Astrocyte of the spinal cord (primary cell): Measurements from ENCODE around the gene RANBP3.
A peak's percentile ranks its signal among the peaks of the same experiment; 100 is the strongest.
"Not testable (repeated sequence)": the region's sequence is repeated elsewhere in the genome, so short reads cannot be mapped to it uniquely, and the experiment has no call there.

ENCODE experiments used
- DNase-seq: peaks from one replicate; pipeline ENCODE4 v3.0.0; 2011; ENCODE audit warnings: low read depth, low spot score
- H3K4me3 ChIP-seq: 2 replicates; pipeline ENCODE4 v1.5.1; 2011; ENCODE audit warnings: low read depth, mild to moderate bottlenecking, low read length, moderate library complexity
- in situ Hi-C: cut with HindIII; loops from 2 replicates; pipeline ENCODE4 v1.10.0; 2017; ENCODE audit warnings: low sequenced_read_pairs
- TF ChIP-seq, protein P1 (sequence below): IDR thresholded peaks from 2 replicates; pipeline ENCODE4 v1.5.1; 2012; ENCODE audit warnings: low read depth, mild to moderate bottlenecking, low read length, inconsistent platforms

The RANBP3 gene

DNA sequence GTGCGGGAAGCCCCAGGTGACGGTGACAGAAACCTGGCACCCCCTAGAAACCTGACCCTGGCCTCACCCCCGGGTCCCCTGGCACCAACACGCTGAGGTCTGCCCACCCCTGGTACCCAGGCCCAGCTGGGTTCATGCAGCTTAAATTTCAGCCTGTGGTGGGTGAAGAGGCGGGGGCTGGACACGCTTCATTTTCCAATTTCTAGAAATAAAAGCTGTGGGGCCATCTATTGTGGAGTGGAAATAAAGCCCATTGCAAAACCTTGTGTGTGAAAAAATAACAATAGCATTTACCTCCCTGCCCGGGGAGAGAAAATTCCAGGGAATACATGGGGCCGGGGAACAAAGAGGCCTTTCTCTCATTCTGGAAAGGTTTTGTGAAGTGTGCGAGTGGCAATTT is 100.1 kb downstream of the RANBP3 start:
- in situ Hi-C loops, result no loop called here
- H3K4me3 ChIP-seq, result no peak overlapping the region
- DNase-seq, result no peak
- TF ChIP-seq, protein P1, sequence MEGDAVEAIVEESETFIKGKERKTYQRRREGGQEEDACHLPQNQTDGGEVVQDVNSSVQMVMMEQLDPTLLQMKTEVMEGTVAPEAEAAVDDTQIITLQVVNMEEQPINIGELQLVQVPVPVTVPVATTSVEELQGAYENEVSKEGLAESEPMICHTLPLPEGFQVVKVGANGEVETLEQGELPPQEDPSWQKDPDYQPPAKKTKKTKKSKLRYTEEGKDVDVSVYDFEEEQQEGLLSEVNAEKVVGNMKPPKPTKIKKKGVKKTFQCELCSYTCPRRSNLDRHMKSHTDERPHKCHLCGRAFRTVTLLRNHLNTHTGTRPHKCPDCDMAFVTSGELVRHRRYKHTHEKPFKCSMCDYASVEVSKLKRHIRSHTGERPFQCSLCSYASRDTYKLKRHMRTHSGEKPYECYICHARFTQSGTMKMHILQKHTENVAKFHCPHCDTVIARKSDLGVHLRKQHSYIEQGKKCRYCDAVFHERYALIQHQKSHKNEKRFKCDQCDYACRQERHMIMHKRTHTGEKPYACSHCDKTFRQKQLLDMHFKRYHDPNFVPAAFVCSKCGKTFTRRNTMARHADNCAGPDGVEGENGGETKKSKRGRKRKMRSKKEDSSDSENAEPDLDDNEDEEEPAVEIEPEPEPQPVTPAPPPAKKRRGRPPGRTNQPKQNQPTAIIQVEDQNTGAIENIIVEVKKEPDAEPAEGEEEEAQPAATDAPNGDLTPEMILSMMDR, result no peak

DNA sequence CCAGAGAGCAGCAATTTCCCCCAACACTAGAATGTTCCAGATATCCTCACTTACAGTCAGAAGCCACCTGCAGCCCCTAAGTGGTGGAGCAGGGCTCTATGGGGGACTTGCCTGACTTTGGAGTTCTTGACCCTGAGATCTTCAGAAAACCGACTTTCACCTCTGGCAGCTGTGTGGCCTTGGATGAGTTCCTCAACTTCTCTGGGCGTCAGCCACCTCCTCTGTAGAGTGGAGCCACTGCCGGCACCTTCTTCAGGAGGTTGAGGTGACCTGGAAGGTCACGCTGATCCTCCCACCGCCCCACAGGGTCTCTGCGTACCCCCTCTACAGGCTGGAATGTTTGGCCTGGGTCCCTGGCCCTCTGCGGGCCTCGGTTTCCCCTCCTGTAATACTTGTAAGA is 100.5 kb downstream of the RANBP3 start:
- no peak for DNase-seq
- no peak overlapping the region for H3K4me3 ChIP-seq
- TF ChIP-seq, protein P1, result no peak
- in situ Hi-C loops, result no loop called here

DNA sequence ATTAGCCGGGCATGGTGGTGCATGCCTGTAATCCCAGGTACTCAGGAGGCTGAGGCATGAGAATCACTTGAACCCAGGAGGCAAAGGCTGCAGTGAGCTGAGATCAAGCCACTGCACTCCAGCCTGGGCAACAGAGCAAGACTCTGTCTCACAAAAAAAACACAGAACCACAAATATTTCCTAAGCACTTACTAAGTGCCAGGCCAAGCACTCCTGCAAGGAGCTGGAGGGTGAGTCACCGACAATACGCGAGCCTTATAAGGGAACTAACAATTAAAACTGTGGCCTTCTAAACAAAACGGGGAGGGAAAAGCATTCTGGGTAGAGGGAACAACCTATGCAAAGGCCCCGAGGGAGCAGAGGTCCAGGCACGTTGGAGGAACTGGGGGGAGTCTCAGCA is 103.4 kb downstream of the RANBP3 start:
- H3K4me3 ChIP-seq, in situ Hi-C loops: not testable (repeated sequence)
- DNase-seq, result peak; percentile 53

DNA sequence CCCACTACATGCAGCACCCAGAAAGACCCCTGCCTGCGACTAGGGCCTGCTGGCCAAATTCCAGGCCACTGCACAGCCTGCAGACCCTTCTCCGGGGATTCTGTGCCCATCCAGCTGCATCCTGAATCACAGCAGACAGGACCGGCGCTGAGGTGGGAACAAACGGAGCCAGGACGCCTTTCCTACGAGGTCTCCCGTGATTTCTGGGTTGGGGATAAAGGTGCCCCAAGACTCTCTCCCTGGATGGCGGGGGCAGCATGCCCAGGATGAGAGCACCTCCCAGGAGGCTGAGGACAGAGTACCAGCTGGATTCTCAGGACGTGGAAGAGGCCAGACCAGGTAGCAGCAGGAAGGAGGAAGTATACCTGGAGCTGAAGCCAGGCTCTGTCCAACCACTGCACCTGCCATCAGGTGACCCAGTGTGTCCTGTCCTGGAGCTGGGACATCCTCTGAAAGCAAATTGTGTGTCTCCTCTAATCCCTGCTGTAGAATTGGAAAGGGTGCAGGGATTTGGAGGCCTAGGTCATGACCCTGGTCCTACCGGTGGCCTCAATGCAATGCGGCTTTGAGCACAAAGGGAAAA is 104.2 kb downstream of the RANBP3 start:
- TF ChIP-seq, protein P1, result no peak

DNA sequence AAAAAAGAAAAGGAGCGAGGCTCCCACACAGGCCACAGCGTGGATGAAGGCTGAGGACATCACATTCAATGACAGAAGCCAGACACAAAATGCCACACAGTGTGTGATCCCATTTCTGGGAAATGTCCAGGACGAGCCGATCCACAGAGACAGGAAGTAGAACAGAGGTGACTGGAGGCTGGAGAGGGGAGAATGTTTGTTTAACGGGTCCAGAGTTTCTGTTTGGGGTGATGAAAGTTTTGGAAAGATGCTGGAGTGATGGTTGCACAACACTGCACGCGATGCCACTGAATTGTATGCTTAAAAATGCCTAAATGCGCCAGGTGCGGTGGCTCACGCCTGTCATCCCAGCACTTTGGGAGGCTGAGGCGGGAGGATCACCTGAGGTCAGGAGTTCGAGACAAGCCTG is 107.0 kb downstream of the RANBP3 start:
- no peak overlapping the region for H3K4me3 ChIP-seq
- TF ChIP-seq, protein P1, result no peak
- in situ Hi-C loops, result no loop called here
- no peak for DNase-seq

More for the DNA sequence above, 104.2 kb downstream of the RANBP3 start:
- H3K4me3 ChIP-seq, result no peak overlapping the region
- in situ Hi-C loops, result no loop called here
- DNase-seq, result no peak

DNA sequence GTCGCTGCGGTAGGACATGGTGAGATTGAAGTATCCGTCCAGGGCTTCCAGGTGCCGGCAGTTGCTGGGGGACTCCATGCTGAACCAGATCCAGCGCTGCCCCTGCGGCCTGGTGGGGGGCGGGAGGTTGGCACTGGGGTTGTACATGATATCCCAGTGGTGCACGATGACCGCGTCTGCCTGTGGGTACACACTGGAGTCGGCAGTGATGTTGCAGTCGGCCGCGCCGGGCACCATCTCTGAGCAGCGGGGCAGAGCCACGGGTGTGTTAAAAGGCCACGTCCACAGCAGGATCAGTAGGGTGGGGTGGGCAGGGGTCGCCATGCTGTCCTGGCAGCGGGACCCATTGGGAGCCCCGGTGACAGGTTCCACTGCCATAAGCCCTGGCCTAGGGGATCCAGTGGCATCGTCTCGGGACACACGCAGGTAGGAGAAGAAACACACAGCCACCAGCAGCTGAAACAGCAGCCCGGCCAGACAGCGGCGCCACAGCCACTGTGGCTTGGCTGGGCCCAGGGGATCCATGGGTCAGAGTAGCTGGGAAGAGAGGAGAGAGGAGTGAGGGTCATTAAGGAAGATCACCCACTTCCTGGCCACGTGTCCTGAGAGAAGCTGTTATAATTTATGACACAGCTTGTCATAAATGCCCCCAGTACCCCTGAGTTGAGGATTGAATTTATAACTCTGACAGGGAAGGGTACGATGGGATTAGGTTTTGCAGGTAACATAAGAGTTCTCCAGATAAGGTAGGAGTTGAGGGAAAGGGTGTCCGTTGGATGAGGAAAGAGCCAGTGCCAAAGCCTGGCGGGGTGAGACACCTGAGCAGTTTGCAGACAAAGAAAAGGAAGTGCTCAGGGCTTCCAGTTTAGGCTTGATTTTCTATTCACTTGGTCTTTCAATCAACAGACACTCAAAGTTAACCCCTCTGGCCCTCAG is 110.5 kb downstream of the RANBP3 start:
- H3K4me3 ChIP-seq, result no peak overlapping the region
- in situ Hi-C loops, result no loop called here
- no peak for DNase-seq
- TF ChIP-seq, protein P1, result no peak
